NCI-H69 (cell line): Measurements from ENCODE around the gene NHERF1.

Source experiments
- DNase-seq: peaks from one replicate; lab custom pipeline; 2025; lab: John Stamatoyannopoulos, UW

NHERF1 gene

DNA sequence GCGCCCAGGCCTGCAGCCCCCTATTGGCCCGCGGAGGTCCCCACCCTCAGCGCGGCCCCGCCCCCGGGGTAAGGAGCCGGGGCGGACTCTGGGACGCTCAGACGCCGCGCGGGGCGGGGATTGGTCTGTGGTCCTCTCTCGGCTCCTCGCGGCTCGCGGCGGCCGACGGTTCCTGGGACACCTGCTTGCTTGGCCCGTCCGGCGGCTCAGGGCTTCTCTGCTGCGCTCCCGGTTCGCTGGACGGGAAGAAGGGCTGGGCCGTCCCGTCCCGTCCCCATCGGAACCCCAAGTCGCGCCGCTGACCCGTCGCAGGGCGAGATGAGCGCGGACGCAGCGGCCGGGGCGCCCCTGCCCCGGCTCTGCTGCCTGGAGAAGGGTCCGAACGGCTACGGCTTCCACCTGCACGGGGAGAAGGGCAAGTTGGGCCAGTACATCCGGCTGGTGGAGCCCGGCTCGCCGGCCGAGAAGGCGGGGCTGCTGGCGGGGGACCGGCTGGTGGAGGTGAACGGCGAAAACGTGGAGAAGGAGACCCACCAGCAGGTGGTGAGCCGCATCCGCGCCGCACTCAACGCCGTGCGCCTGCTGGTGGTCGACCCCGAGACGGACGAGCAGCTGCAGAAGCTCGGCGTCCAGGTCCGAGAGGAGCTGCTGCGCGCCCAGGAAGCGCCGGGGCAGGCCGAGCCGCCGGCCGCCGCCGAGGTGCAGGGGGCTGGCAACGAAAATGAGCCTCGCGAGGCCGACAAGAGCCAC lies at the start of gene NHERF1:
NHERF1 (plus strand) TSS at position 100 of the 750 bp plus-strand sequence; CDS start at position 319, 219 bp downstream.
- peak; percentile 97 for DNase-seq

DNA sequence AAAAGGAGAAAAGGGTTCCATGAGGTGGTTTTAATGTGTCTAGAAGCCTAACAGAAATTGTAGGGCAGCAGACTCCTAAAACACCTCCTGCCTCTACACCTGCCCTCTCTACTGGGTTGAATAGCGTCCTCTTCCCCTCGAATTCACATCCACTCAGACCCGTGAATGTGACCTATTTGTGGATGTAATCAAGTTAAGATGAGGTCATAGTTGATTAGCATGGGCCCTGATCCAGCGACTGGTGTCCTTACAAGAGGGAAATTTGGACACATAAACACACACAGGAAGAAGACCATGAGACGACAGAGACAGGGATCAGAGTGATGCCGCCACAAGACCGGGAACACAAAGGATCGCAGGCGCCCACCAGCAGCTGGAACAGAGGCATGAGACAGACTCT lies 49.2 kb upstream of the NHERF1 start:
- DNase-seq: no peak

DNA sequence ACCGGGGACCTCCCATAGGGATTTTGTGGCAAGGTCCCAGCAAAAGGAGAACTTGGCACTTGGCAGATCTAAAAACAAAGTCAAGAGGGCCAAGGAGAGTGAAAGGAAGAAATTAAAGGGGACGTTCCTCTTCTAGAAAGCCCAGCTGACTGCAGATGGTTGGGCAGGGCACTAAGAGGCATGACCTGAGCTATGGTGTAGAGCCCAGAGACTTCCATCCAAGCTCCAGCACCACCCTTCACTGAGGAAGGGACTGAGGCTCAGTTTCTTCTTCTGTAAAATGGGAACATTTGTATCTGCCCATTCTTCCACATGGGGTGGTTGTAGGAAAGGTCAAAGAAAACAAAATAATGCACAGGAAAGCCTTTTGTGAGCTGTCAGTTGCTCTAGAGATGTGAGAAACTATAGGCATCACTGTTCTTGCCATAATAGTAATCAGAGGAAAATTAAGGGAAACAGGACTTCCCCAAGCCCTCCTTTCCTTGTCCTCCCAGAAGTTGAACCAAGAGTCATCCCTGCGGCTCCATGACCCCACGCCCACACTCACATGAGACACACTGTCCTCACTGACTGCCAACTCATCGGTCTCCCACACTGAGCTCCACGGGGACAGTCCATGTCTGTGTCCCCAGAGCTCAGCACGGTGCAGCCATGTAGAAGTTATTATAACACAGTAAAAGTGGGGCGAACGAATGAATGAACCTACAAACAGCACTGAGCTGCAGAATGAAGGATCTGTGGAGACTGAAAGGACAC lies 46.1 kb upstream of the NHERF1 start:
- no peak for DNase-seq

DNA sequence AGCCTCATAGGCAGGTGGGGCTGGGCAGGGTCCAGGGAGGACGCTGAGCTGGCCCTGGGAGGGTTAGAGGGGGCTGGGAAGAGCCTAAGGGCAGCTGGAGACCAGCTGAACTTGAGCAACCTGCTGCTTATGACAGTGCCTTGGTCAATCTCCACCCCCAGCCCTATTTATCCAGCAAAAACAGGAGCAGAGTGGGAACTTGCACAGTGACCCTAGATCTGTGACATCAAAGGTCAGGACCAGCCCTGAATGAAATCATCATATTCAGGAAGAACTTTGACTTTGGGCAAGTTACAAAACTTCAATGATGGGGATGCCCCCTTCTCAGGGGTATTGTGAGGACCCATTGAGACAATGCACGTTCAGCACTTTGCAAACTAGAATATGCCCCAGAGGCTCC lies 45.1 kb upstream of the NHERF1 start:
- no peak for DNase-seq

DNA sequence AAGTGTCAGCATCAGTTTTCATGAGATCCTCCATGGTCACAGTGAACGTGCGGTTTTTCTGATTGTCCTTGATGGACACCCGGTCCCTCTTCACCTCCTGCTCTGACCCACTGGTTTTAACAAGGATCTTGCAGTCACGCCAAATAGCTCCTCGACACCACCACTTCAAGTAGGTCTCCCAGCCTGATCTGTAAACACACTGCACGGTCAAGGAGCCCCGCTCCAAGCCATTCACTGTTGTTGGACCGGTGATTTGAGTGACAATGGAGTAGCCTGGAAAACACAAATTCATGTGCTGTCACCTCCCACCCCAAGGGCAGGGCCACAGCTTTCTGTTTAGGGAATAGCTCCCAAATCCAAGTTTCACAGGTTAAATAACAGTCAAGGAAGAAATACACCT lies 43.9 kb upstream of the NHERF1 start:
- no peak for DNase-seq

DNA sequence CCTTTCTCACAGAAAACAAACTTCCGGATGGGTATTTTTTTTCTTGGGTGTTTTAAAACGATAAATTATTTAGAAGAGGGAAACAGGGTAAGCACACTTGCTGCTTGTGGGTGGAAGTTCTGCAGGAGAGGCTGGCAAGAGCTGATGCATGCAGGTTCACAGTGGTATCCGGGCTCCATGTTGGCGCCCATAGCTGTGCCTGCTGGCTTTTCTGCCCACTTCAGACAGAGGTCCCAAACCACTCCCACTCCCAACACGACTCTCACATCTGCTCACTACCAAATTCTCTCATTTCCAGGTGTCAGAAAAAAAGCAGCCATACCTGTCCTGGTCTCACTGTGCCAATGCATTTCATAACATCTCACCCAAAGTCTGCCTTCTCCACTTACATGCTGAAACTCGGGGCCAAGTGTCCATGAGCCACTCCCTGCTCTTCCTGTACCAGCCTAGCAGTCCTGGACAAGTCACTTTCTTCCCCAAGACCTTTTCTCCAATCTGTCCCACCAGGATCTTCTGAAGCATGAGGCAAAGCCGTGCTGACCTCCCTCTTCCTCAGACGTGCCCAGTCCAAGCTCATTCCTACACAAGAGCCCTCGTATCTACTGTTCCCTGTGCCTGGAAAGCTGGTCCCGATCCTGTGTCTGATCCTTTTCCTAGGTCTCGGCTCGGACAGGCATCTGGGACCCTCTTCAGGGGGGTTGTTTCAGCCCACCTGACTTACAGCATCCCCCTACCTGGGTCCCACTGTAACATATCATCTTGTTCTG lies 37.2 kb upstream of the NHERF1 start:
- no peak for DNase-seq

DNA sequence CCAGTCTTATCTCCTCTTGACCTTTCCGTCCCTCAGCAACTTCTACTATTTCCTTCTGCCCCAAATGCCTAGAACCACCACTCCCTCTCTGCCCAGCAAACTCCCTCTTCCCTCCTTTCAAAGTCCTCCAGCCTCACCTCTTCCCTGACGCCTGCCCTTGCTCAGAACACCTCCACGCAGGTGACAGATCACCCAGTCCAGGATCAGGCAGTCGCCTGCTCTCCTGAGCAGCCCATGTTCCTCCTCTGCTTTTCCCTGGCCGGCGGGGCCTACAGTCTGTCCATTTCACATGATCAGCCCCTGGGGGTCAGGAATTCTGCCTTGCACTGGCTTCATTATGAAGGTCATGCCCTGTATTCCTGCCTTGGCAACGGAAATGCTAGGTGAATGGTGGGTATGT lies 36.1 kb upstream of the NHERF1 start:
- no peak for DNase-seq

DNA sequence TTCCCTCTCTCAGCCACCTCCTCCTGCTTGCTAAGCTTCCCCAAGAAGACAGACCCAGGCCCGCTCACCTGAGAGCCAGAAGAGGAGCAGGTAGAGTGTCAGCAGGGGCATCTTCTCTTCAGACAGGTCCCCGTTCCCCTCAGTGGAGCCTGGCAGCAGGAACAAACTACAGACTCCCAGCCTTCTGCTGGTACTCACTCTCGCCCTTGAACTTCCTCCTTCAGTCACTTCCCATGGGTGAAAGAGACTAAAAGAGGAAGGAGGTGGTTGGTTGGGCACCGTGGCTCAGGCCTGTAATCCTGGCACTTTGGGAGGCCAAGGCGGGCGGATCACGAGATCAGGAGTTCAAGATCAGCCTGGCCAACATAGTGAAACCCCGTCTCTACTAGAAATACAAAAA lies 35.7 kb upstream of the NHERF1 start, which contains the start of gene CD300LF:
CD300LF (minus strand) TSS at position 168 of the 400 bp plus-strand sequence; CDS start at position 111, 57 bp downstream.
- DNase-seq: no peak

DNA sequence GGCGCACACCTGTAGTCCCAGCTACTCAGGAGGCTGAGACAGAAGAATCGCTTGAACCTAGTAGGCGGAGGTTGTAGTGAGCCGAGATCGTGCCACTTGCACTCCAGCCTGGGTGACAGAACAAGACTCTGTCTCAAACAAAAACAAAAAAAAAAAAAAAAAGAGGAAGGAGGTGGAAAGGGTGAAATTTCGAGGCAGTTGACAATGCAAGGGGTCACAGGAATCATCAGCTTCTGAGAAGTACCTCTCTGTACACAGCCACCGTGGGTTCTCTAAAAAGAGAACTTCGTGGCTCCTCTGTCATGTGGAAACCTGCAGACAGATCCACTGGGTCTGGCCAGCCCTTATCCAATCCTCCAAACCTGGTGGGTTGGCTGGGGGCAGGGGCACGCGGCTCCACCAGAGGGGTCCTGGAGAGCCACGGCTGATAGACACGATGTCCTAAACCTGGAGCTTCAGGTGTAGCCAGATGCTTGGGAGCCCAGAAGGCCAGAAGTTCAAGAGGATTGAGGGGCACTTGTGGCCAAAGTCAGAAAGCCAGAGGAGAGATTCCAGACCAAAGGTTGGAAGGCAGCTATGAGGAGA lies 35.2 kb upstream of the NHERF1 start:
- DNase-seq: no peak

DNA sequence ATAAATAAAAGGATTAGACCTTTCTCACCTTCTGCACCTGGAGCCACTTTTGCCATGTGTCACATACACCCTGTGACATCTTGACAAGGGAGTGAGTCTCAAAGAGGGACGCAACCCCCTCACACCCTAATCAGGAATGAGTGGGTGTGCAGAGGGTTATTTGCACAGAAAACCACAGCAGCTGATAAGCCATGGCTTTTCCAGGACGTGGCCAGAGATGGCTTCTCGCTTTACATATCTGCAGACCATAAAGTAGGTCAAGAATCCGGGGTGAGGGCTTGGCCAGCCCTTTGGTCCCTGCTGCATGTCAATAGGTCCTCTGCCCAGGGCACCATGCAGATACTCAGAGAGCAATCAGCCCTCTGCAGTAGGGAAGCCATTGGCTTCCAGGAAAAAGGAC lies 33.3 kb upstream of the NHERF1 start:
- no peak for DNase-seq

DNA sequence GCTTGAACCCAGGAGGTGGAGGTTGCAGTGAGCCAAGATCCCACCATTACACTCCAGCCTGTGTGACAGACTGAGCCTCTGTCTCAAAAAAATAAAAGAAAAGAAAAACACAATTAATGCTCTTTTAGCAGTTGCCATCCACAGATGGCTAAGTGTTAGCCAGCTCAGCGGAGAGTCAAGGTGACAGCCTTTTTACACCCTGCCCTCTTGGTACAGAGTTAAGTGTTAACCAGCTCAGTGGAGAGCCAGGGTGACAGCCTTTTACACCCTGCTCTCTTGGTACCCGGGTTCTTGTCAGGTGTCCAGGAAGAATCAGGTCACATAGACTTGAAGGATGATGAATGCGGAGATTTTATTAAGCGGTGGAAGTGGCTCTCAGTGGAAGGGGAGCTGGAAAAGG lies 27.9 kb upstream of the NHERF1 start:
- DNase-seq: no peak

DNA sequence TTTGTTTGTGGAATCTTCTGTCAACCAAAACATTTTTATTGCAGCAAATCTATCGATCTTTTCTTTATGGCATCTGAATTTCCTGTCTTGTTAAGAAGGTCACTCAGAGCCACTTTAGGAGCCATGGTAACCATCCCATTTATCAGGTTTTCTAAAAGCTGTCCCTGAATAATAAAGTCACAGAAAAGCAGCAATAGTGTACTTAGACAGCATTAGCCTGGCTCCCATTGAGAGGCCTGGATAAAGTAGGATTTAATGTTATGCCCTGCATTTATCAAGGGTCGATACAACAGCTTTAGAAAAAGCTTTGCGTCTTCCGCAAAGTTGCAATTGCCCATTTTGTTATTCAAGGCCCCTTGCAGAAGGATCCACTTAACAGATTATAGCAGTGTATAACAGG lies 25.6 kb upstream of the NHERF1 start:
- no peak for DNase-seq

DNA sequence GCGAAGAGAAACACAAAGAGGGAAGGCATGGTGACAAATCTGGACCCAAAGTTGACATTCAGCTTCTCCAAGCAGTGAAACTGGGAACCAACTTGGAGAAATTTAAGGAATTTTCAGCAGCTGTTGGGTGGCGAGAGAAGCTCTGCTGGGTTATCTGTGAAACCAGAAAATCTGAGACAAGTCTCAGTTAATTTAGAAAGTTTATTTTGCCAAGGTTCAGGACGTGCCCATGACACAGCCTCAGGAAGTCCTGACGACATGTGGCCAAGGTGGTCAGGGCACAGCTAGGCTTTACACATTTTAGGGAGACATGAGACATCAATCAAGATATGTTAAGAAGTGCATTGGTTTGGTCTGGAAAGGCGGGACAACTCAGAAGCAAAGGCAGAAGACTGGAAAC lies 24.5 kb upstream of the NHERF1 start:
- no peak for DNase-seq

DNA sequence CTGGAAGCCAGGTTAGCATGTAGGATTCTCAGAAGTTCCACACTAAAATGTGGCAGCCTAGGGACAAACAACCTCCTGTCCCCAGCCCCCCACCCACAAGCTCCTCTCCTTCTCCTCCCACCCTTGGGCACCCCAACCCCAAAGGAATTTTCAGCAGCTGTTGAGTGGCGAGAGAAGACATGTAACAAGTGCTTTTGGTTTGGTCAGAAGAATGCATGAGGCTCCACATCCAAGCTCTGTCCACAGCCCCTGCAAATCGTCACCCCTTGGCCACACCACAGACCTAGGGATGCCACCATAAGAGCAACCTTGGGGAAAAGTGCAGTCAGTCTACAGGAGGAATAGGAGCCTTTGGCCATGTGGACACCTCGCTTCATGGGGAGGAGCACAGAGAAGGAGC lies 23.3 kb upstream of the NHERF1 start:
- DNase-seq: no peak

DNA sequence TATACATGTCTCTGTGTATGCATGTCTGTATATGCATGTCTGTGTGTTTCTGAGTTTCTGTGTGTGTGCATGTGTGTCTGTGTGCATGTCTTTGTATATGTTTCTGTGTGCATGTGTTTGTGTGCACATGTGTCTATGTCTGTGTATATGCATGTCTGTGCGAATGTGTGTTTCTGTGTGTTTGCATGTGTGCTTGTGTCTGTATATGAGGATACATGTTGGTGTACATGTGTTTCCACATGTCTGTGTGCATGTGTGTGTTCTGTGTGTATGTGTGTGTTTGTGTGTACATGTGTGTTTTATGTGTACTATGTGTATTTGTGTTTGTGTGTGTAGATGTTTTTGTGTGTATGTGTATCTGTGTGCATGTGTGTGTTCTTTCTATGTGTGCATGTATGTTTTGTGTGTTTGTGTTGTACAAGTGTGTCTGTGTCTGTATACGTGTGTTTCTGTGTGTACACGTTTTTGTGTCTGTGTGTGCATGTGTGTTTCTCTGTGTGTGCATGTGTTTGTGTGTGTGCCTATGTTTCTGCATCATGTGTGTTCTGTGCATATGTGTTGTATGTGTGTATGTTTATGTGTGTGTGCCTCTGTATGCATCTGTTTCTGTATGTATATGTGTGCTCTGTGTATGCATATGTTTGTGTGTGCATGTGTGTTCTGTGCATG lies 20.3 kb upstream of the NHERF1 start:
- DNase-seq: no peak

DNA sequence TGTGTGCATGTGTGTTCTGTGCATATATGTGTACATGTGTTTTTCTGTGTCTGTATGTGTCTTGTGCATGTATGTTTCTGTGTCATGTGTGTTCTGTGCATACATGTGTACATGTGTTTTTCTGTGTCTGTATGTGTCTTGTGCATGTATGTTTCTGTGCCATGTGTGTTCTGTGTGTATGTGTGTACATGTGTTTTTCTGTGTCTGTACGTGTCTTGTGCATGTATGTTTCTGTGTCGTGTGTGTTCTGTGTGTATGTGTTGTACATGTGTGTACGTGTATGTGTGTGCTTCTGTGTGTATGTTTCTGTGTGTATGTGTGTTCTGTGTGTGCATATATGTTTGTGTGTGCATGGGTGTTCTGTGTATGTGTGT lies 19.7 kb upstream of the NHERF1 start:
- DNase-seq: no peak

DNA sequence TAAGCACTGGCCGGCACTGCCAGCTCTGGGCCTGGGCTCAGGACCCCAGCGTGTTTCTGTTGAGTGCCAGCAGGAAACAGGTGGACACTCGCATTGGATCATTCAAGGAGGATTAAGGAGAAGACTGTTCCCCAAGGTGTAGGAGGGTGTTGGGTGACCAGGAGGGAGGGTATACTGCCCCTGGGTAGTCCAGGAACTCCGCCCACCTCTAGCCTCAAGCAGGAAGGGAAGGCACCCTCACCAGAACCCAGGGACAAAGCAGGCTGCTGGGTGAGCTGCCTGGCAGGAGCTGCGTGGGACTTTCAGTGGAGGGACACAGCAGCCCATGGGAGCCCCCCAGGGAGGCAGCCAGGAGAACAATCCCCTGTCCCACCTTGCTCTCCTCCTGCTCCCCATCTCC lies 19.1 kb upstream of the NHERF1 start:
- DNase-seq: no peak

DNA sequence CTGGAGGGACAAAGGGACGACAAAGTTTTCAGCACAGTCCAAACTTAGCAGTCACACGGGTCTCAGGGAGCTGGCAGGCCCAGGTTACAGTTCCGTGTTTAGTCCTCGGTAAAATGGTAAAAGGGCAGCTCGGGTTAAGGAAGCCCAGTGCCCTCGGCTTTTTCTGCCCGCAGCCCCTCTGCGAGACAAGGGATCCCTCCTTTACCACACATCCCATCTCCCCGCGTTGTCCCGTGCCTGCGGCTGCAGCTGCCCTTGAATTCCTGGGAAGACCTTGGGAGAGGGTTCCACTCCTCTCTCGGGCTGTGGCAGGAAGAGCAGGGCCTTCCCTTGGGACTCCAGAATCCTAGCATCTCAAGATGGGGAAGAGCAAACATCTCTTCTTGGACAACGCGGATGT lies 18.6 kb upstream of the NHERF1 start:
- DNase-seq: no peak

DNA sequence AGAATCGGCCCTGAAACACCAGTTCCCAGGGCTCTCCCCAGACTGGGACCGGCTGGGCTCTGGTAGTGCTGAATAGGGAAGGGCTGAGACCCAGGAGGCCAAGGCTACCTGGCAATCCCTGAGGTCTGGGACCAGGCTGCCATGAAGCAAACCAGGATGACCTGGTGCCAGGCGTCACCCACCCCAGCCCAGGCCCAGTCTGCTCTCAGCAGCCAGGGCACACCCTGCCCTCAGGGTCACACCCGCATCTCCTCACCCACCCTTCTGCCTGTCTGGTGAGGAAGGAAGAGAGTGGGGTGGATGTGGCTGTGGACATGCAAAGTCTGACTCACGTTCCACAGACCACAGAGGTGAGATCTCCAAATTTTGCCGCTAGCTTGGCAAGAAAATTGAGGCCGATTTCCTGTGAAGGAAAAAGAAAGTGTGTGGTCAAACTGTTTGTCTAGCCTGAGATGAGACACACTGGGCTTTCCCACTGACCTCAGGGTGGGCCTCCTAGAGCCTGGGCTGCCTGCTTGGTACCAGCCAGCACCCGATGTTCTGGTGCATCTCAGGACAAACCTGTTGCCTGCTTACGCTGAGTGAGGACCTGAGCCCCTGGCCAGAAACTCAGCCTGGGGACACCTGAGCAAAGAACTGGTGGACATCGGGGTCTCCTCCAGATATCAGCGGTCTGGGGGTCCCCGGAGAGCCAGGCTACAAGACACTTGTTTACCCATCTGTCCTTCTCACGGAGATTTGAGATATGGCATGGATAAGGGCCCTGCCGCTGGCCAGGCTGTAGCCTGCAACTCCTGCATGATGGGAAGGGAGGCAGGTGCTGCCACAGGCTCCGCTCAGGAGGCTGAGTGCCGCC lies 17.7 kb upstream of the NHERF1 start:
- DNase-seq: no peak

DNA sequence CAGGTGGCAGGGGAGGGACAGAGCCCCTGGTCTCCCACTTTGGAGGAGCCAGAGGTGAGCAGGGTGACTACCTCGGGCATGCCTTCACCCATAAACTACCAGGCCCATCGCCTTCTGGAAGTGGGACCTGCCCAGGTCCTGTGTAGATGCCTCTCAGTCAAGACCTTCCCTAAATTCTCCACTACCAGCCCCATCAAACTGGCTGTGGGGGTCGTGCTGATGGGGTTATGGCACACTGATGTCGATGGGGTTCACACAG lies 17.2 kb upstream of the NHERF1 start:
- no peak for DNase-seq
